H9 (cell line): ENCODE results near the gene ZBTB16. TPM values are rescaled to one million over a fixed set of nuclear protein-coding genes. Genes with fewer than 3 reads are reported as not detected.

ENCODE experiments used
- DNase-seq: peaks from one replicate; pipeline ENCODE4 v3.0.0-alpha.2; 2017
- H2AFZ ChIP-seq: one replicate; pipeline ENCODE4 v1.6.1; 2013; ENCODE audit warnings: mild to moderate bottlenecking, low read length, control low read depth, moderate library complexity
- H2AK5ac ChIP-seq: 2 replicates; pipeline ENCODE4 v1.6.1; 2013; ENCODE audit warnings: low read length, control low read depth, mixed read lengths; ENCODE audit not compliant: insufficient read length
- H2BK120ac ChIP-seq: one replicate; pipeline ENCODE4 v1.6.1; 2013; ENCODE audit warnings: low read depth, mild to moderate bottlenecking, low read length, control low read depth, inconsistent platforms; ENCODE audit not compliant: poor library complexity, severe bottlenecking
- H2BK12ac ChIP-seq: 2 replicates; pipeline ENCODE4 v1.6.1; 2013; ENCODE audit warnings: low read length, control low read depth, mixed read lengths, low read depth; ENCODE audit not compliant: insufficient read length
- H2BK15ac ChIP-seq: 2 replicates; pipeline ENCODE4 v1.6.1; 2013; ENCODE audit warnings: low read depth, low read length, control low read depth
- H2BK20ac ChIP-seq: one replicate; pipeline ENCODE4 v1.6.1; 2013; ENCODE audit warnings: low read depth, mild to moderate bottlenecking, low read length, control low read depth, inconsistent platforms; ENCODE audit not compliant: poor library complexity, severe bottlenecking
- H2BK5ac ChIP-seq: 2 replicates; pipeline ENCODE4 v1.6.1; 2013; ENCODE audit warnings: low read length, control low read depth, mixed read lengths; ENCODE audit not compliant: insufficient read length
- H3K14ac ChIP-seq: 2 replicates; pipeline ENCODE4 v1.6.1; 2013; ENCODE audit warnings: low read length, control low read depth; ENCODE audit not compliant: insufficient read depth
- H3K18ac ChIP-seq: 2 replicates; pipeline ENCODE4 v1.6.1; 2013; ENCODE audit warnings: low read depth, mild to moderate bottlenecking, mixed read lengths, low read length, control low read depth; ENCODE audit not compliant: insufficient read length
- H3K23ac ChIP-seq: 2 replicates; pipeline ENCODE4 v1.6.1; 2013; ENCODE audit warnings: low read length, control low read depth, mixed read lengths, low read depth; ENCODE audit not compliant: insufficient read length
- H3K23me2 ChIP-seq: 2 replicates; pipeline ENCODE4 v1.6.1; 2013; ENCODE audit warnings: low read depth, mild to moderate bottlenecking, mixed read lengths, low read length, control low read depth; ENCODE audit not compliant: insufficient read length, poor library complexity, severe bottlenecking
- H3K27ac ChIP-seq: 2 replicates; pipeline ENCODE4 v1.5.1; 2013; ENCODE audit warnings: low read length, control low read depth, mixed read lengths, low read depth; ENCODE audit not compliant: insufficient read length
- H3K27me3 ChIP-seq: 2 replicates; pipeline ENCODE4 v1.6.1; 2013; ENCODE audit warnings: low read length, control low read depth, inconsistent platforms; ENCODE audit not compliant: insufficient read depth
- H3K4ac ChIP-seq: 2 replicates; pipeline ENCODE4 v1.6.1; 2013; ENCODE audit warnings: low read depth, mild to moderate bottlenecking, control low read depth, inconsistent platforms, low read length, moderate library complexity
- H3K4me1 ChIP-seq: 2 replicates; pipeline ENCODE4 v1.6.1; 2013; ENCODE audit warnings: low read length, control low read depth, inconsistent platforms; ENCODE audit not compliant: insufficient read depth
- H3K4me2 ChIP-seq: 2 replicates; pipeline ENCODE4 v1.6.1; 2013; ENCODE audit warnings: low read length, control low read depth, mixed read lengths; ENCODE audit not compliant: insufficient read length, insufficient read depth
- H3K56ac ChIP-seq: 2 replicates; pipeline ENCODE4 v1.6.1; 2013; ENCODE audit warnings: low read depth, mild to moderate bottlenecking, mixed read lengths, low read length, control low read depth; ENCODE audit not compliant: insufficient read length
- H3K79me1 ChIP-seq: 2 replicates; pipeline ENCODE4 v1.6.1; 2013; ENCODE audit warnings: low read depth, mild to moderate bottlenecking, moderate library complexity, low read length, control low read depth, inconsistent platforms; ENCODE audit not compliant: insufficient read depth, poor library complexity, severe bottlenecking
- H3K79me2 ChIP-seq: 2 replicates; pipeline ENCODE4 v1.6.1; 2013; ENCODE audit warnings: low read length, control low read depth, inconsistent platforms; ENCODE audit not compliant: insufficient read depth
- H3K9ac ChIP-seq: 2 replicates; pipeline ENCODE4 v1.6.1; 2013; ENCODE audit warnings: low read length, control low read depth, mixed read lengths; ENCODE audit not compliant: insufficient read length; ENCODE audit errors: extremely low read depth
- H3K9me3 ChIP-seq: one replicate; pipeline ENCODE4 v1.6.1; 2013; ENCODE audit warnings: low read depth, low read length, inconsistent platforms; ENCODE audit not compliant: control insufficient read depth
- H3T11ph ChIP-seq: one replicate; pipeline ENCODE4 v1.6.1; 2013; ENCODE audit warnings: mild to moderate bottlenecking, low read length, control low read depth, inconsistent platforms
- H4K20me1 ChIP-seq: one replicate; pipeline ENCODE4 v1.6.1; 2013; ENCODE audit not compliant: control insufficient read depth, insufficient read length, insufficient read depth
- H4K5ac ChIP-seq: 2 replicates; pipeline ENCODE4 v1.6.1; 2013; ENCODE audit warnings: low read depth, mild to moderate bottlenecking, mixed read lengths, low read length, control low read depth; ENCODE audit not compliant: insufficient read length
- H4K8ac ChIP-seq: replicated peaks from 2 replicates; pipeline ENCODE4 v1.6.1; 2013; ENCODE audit warnings: low read length, control low read depth, mixed read lengths, low read depth; ENCODE audit not compliant: insufficient read length
- H4K91ac ChIP-seq: 2 replicates; pipeline ENCODE4 v1.6.1; 2013; ENCODE audit warnings: low read depth, mild to moderate bottlenecking, moderate library complexity, mixed read lengths, low read length, control low read depth; ENCODE audit not compliant: insufficient read length
- H3K27ac Mint-ChIP-seq, 3 experiments: 2 replicates in 2 of 3; 3 replicates in 1 of 3; pipeline ENCODE4 v1.8.0; 2020 to 2021; ENCODE audit warnings: mixed read lengths in 3 of 3, mild to moderate bottlenecking in 1 of 3, moderate library complexity in 1 of 3
- H3K27me3 Mint-ChIP-seq: 2 replicates; pipeline ENCODE4 v1.8.0; 2021; ENCODE audit warnings: low read depth, mild to moderate bottlenecking, moderate library complexity, mixed read lengths
- H3K36me3 Mint-ChIP-seq, 3 experiments: 2 replicates in 2 of 3; 3 replicates in 1 of 3; pipeline ENCODE4 v1.8.0; 2020 to 2021; ENCODE audit warnings: low read depth in 3 of 3, mixed read lengths in 3 of 3; ENCODE audit not compliant: insufficient read depth in 1 of 3
- H3K4me1 Mint-ChIP-seq, 2 experiments: 2 replicates each; pipeline ENCODE4 v1.8.0; 2020; ENCODE audit warnings: mixed read lengths in 2 of 2
- H3K4me3 Mint-ChIP-seq, 2 experiments: 2 replicates in 1 of 2; 3 replicates in 1 of 2; pipeline ENCODE4 v1.8.0; 2020 to 2021; ENCODE audit warnings: mild to moderate bottlenecking in 2 of 2, mixed read lengths in 2 of 2, moderate library complexity in 1 of 2
- H3K9me3 Mint-ChIP-seq, 2 experiments: 2 replicates in 1 of 2; 3 replicates in 1 of 2; pipeline ENCODE4 v1.8.0; 2020; ENCODE audit warnings: mild to moderate bottlenecking in 2 of 2, mixed read lengths in 2 of 2, moderate library complexity in 1 of 2
- WGBS: extraction: QIAGEN DNeasy Blood & Tissue Kit; methylation state at CpG from one replicate; pipeline ENCODE4 v1.1.7; 2013; ENCODE audit warnings: missing lambda C conversion rate, low lambda C conversion rate, mixed read lengths; ENCODE audit not compliant: insufficient read length; ENCODE audit errors: extremely low coverage; 5-methylcytosine and 5-hydroxymethylcytosine counted together
- total RNA-seq: library from RNA; stranded (reverse); gene quantifications from 2 replicates; pipeline ENCODE4 v1.2.1, GENCODE V29; 2021
- TF ChIP-seq, protein P1 (sequence below): fragments of 200-600 bp; sonication (generic); conservative IDR thresholded peaks from 3 replicates; pipeline ENCODE4 v1.8.0; 2021; ENCODE audit warnings: antibody characterized with exemption, mild to moderate bottlenecking

The ZBTB16 gene
- total RNA-seq, 1 experiment from 2014 or later = not detected

DNA sequence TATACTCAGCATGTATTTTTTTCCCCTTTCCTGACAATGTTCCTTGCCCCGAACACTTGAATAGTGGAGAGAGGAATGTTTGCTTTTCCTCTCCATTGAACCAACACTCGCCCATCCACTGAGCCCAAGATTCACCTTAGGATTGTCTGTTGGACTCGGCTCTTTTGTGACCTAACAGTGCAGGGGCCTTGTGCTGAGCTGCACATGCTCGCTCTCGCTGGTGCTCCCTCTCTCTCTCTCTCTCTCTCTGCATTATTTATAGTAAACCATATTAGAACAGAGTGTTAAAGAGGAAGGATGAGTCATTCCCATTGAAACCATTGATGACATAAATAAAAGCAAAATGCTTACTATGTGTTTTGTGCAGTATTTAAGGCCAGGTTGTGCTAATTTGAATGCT lies 20.7 kb downstream of the ZBTB16 start:
- no peak overlapping the region for H3K27ac Mint-ChIP-seq

More for the DNA sequence above, 20.7 kb downstream of the ZBTB16 start:
- H3K27me3 Mint-ChIP-seq = peaks cover 96% of the 10 kb centered on the region
- no peak overlapping the region for H2BK15ac ChIP-seq
- no peaks in the 10 kb centered on the region; a peak in 1 of 5 replicates for H3K9me3 Mint-ChIP-seq
- no peak overlapping the region for H2AFZ ChIP-seq
- peaks cover 4% of the 10 kb centered on the region; the same call in 1 of the 2 replicates for H3K4me1 ChIP-seq
- H3K9ac ChIP-seq = no peak overlapping the region
- no peaks in the 10 kb centered on the region for H3K9me3 ChIP-seq
- no peak overlapping the region for H2BK5ac ChIP-seq
- H3K18ac ChIP-seq = no peak overlapping the region
- no peak overlapping the region for H4K8ac ChIP-seq
- no peak overlapping the region for H2AK5ac ChIP-seq
- H3T11ph ChIP-seq = no peak overlapping the region
- H3K4me2 ChIP-seq = no peak overlapping the region
- H2BK120ac ChIP-seq = no peak overlapping the region
- no peak overlapping the region for H4K91ac ChIP-seq
- no peak overlapping the region for H3K14ac ChIP-seq
- no peaks in the 10 kb centered on the region for H3K79me2 ChIP-seq
- whole genome bisulfite sequencing = no CpG with 5 or more reads among the region's 5 CpGs
- H2BK12ac ChIP-seq = no peak overlapping the region
- H4K5ac ChIP-seq = no peak overlapping the region
- H3K27me3 ChIP-seq = peaks cover 9% of the 10 kb centered on the region
- H3K36me3 Mint-ChIP-seq = no peaks in the 10 kb centered on the region; a peak in 1 of 7 replicates
- H3K4me1 Mint-ChIP-seq = peaks cover 25 to 49% of the 10 kb centered on the region in 2 experiments
- no peak overlapping the region for H3K4me3 Mint-ChIP-seq
- H4K20me1 ChIP-seq = no peaks in the 10 kb centered on the region
- no peak overlapping the region for H3K56ac ChIP-seq
- H3K79me1 ChIP-seq = no peaks in the 10 kb centered on the region
- DNase-seq = no peak
- H3K23ac ChIP-seq = no peak overlapping the region
- no peaks in the 10 kb centered on the region for H3K23me2 ChIP-seq
- H3K4ac ChIP-seq = no peak overlapping the region
- H3K27ac ChIP-seq = no peak overlapping the region
- TF ChIP-seq, protein P1, sequence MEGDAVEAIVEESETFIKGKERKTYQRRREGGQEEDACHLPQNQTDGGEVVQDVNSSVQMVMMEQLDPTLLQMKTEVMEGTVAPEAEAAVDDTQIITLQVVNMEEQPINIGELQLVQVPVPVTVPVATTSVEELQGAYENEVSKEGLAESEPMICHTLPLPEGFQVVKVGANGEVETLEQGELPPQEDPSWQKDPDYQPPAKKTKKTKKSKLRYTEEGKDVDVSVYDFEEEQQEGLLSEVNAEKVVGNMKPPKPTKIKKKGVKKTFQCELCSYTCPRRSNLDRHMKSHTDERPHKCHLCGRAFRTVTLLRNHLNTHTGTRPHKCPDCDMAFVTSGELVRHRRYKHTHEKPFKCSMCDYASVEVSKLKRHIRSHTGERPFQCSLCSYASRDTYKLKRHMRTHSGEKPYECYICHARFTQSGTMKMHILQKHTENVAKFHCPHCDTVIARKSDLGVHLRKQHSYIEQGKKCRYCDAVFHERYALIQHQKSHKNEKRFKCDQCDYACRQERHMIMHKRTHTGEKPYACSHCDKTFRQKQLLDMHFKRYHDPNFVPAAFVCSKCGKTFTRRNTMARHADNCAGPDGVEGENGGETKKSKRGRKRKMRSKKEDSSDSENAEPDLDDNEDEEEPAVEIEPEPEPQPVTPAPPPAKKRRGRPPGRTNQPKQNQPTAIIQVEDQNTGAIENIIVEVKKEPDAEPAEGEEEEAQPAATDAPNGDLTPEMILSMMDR = no peak
- no peak overlapping the region for H2BK20ac ChIP-seq
